Tibial nerve (tissue), 4 donors: ENCODE data around the gene AFF3.

ENCODE experiments used
- EP300 ChIP-seq, 2 donors: sonication (generic); formaldehyde crosslinking; IDR thresholded peaks; one replicate each; pipeline ENCODE4 v1.6.1; 2017; ENCODE audit warnings: antibody characterized with exemption in 2 of 2, mild to moderate bottlenecking in 1 of 2
- POLR2A ChIP-seq, 2 donors: fragments of 450-650 bp; IDR thresholded peaks; one replicate each; pipeline ENCODE4 v1.6.1; 2017; ENCODE audit warnings: antibody characterized with exemption in 2 of 2, mild to moderate bottlenecking in 2 of 2, moderate library complexity in 2 of 2
- TF ChIP-seq, protein P1 (sequence below), 5 experiments: fragments of 200-600 bp in 3 of 5; fragments of 450-650 bp in 2 of 5; sonication (generic) in 3 of 5; IDR thresholded peaks; one replicate each; pipeline ENCODE4 v1.5.1; 2016 to 2019; ENCODE audit warnings: antibody characterized with exemption in 5 of 5, mild to moderate bottlenecking in 3 of 5, moderate library complexity in 2 of 5

- TF ChIP-seq POLR2A (IDR thresholded peaks at IDR 0.05) (no peak), EP300 (IDR thresholded peaks at IDR 0.05) (no peak)
- TF ChIP-seq, protein P1, sequence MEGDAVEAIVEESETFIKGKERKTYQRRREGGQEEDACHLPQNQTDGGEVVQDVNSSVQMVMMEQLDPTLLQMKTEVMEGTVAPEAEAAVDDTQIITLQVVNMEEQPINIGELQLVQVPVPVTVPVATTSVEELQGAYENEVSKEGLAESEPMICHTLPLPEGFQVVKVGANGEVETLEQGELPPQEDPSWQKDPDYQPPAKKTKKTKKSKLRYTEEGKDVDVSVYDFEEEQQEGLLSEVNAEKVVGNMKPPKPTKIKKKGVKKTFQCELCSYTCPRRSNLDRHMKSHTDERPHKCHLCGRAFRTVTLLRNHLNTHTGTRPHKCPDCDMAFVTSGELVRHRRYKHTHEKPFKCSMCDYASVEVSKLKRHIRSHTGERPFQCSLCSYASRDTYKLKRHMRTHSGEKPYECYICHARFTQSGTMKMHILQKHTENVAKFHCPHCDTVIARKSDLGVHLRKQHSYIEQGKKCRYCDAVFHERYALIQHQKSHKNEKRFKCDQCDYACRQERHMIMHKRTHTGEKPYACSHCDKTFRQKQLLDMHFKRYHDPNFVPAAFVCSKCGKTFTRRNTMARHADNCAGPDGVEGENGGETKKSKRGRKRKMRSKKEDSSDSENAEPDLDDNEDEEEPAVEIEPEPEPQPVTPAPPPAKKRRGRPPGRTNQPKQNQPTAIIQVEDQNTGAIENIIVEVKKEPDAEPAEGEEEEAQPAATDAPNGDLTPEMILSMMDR (IDR thresholded peaks at IDR 0.05) = no peak
Observed at GRCh38 chr2:100017633-100018032, 124.8 kb downstream of the AFF3 start.
